GM20000 (cell line): Measurements from ENCODE around the gene FLT3.
A peak's percentile ranks its signal among the peaks of the same experiment; 100 is the strongest.

Experiments
- DNase-seq: peaks from one replicate; pipeline ENCODE4 v3.0.0; 2012; ENCODE audit warnings: low spot score
- CTCF ChIP-seq: IDR thresholded peaks from 2 replicates; pipeline ENCODE4 v1.5.1; 2012; ENCODE audit warnings: mild to moderate bottlenecking, control low read depth; ENCODE audit errors: extremely low read depth, missing control alignments

FLT3 gene

GRCh38 chr13:28048768-28049167 lies 51.6 kb downstream of the FLT3 start:
- no peak for TF ChIP-seq CTCF
- no peak for DNase-seq

GRCh38 chr13:28047757-28048388 lies 52.5 kb downstream of the FLT3 start:
- DNase-seq, result peak; percentile 67
- no peak for TF ChIP-seq CTCF

- DNase-seq, result no peak
- TF ChIP-seq CTCF, result no peak
These were observed 53.4 kb downstream of the FLT3 start for GRCh38 chr13:28046981-28047380.

GRCh38 chr13:28045861-28046260 lies 54.5 kb downstream of the FLT3 start:
- DNase-seq, result no peak
- TF ChIP-seq CTCF, result no peak

- TF ChIP-seq CTCF, result no peak
- DNase-seq, result no peak
These were observed 55.8 kb downstream of the FLT3 start for GRCh38 chr13:28044608-28045007.

GRCh38 chr13:28043224-28043623 lies 57.2 kb downstream of the FLT3 start:
- TF ChIP-seq CTCF, result no peak
- DNase-seq, result no peak

GRCh38 chr13:28041501-28041900 lies 58.9 kb downstream of the FLT3 start:
- no peak for DNase-seq
- TF ChIP-seq CTCF, result no peak
